HCT116 (cell line): ENCODE data around the gene VAV1. TPM values are rescaled to one million over a fixed set of nuclear protein-coding genes. Genes with fewer than 3 reads are reported as not detected.

ENCODE experiments used
- ATAC-seq: fragments of 200-7000 bp; cut with Tn5 transposase; 2 replicates; pipeline ENCODE4 v1.9.1; 2020; ENCODE audit warnings: mild to moderate bottlenecking, moderate library complexity
- BruUV-seq: library from RNA; stranded (reverse); fragments of 400-500 nt; replicated peaks from 2 replicates; lab custom pipeline; 2021; lab: Mats Ljungman, UMichigan
- CTCF ChIA-PET: fragments of 300-600 bp; sonication (Branson Sonifier 250); formaldehyde crosslinking; loops from one replicate; lab custom pipeline; 2021; ENCODE audit warnings: antibody characterized with exemption; lab: Charles Lee
- POLR2A ChIA-PET: fragments of 300-600, 350-600 bp; sonication (Branson Sonifier 250); formaldehyde crosslinking; loops from one replicate; lab custom pipeline; 2021; ENCODE audit warnings: antibody characterized with exemption; lab: Charles Lee
- RAD21 ChIA-PET, 2 experiments: fragments of 300-600 bp; sonication (Branson Sonifier 250); formaldehyde crosslinking; loops; one replicate each; lab custom pipeline; 2023; ENCODE audit warnings: low total read pairs in 2 of 2; ENCODE audit not compliant: uncharacterized antibody in 2 of 2, unreplicated experiment in 2 of 2, low non-redundant PET in 1 of 2; lab: Charles Lee
- DNase-seq: peaks from one replicate; pipeline ENCODE4 v3.0.0-alpha.2; 2010; ENCODE audit warnings: low read depth, low spot score
- H2AFZ ChIP-seq: fragments of 200-600 bp; shearing (Covaris generic), sonication (generic); 2 replicates; pipeline ENCODE4 v1.6.1; 2017; ENCODE audit warnings: low read depth, mixed run types, mixed read lengths, antibody characterized with exemption, low read length; ENCODE audit not compliant: poor library complexity, severe bottlenecking
- H3K27ac ChIP-seq: 2 replicates; pipeline ENCODE4 v1.5.1; 2012; ENCODE audit warnings: low read depth, low read length
- H3K27me3 ChIP-seq: fragments of 200-600 bp; sonication (generic); 2 replicates; pipeline ENCODE4 v1.6.1; 2016; ENCODE audit warnings: mixed run types, low read length, mixed read lengths; ENCODE audit not compliant: insufficient read depth
- H3K36me3 ChIP-seq, 2 experiments: fragments of 200-500 bp in 1 of 2; fragments of 200-600 bp in 1 of 2; sonication (Bioruptor generic) in 1 of 2; sonication (generic) in 1 of 2; 2 replicates each; pipeline versions ENCODE4 v1.5.1 to v1.6.1; 2014 to 2016; ENCODE audit warnings: low read length in 2 of 2, inconsistent platforms in 1 of 2, mixed read lengths in 1 of 2, mixed run types in 1 of 2; ENCODE audit not compliant: insufficient read depth in 2 of 2, control insufficient read depth in 1 of 2
- H3K4me1 ChIP-seq, 2 experiments: fragments of 200-600 bp in 1 of 2; sonication (generic) in 1 of 2; 2 replicates each; pipeline versions ENCODE4 v1.5.1 to v1.6.1; 2012 to 2017; ENCODE audit warnings: low read length in 2 of 2, inconsistent platforms in 1 of 2, mild to moderate bottlenecking in 1 of 2, mixed read lengths in 1 of 2, mixed run types in 1 of 2, moderate library complexity in 1 of 2; ENCODE audit not compliant: insufficient read depth in 2 of 2, control insufficient read depth in 1 of 2
- H3K4me2 ChIP-seq: fragments of 200-600 bp; sonication (generic); 2 replicates; pipeline ENCODE4 v1.6.1; 2017; ENCODE audit warnings: mixed run types, low read length, mixed read lengths
- H3K4me3 ChIP-seq, 2 experiments: fragments of 200-600 bp in 1 of 2; sonication (generic) in 1 of 2; replicated peaks in 1 of 2; 2 replicates each; pipeline ENCODE4 v1.5.1; 2011 to 2016; ENCODE audit warnings: low read length in 2 of 2, control low read depth in 1 of 2, low read depth in 1 of 2, mild to moderate bottlenecking in 1 of 2, mixed read lengths in 1 of 2, mixed run types in 1 of 2
- H3K79me2 ChIP-seq: fragments of 200-600 bp; sonication (generic); 2 replicates; pipeline ENCODE4 v1.6.1; 2017; ENCODE audit warnings: mild to moderate bottlenecking, mixed run types, low read length, moderate library complexity, mixed read lengths; ENCODE audit not compliant: insufficient read depth
- H3K9ac ChIP-seq: fragments of 200-600 bp; sonication (generic); 2 replicates; pipeline ENCODE4 v1.6.1; 2016; ENCODE audit warnings: low read length, mixed read lengths
- H3K9me2 ChIP-seq: fragments of 200-600 bp; sonication (generic), shearing (Covaris generic); 2 replicates; pipeline ENCODE4 v1.6.1; 2017; ENCODE audit warnings: mixed run types, mild to moderate bottlenecking, moderate library complexity; ENCODE audit not compliant: insufficient read depth
- H3K9me3 ChIP-seq, 2 experiments: fragments of 200-500 bp in 1 of 2; fragments of 200-600 bp in 1 of 2; sonication (Bioruptor generic) in 1 of 2; sonication (generic) in 1 of 2; 2 replicates each; pipeline ENCODE4 v1.6.1; 2014 to 2017; ENCODE audit warnings: low read length in 2 of 2, mixed read lengths in 2 of 2, inconsistent platforms in 1 of 2, low read depth in 1 of 2, mild to moderate bottlenecking in 1 of 2, mixed run types in 1 of 2, moderate library complexity in 1 of 2; ENCODE audit not compliant: control insufficient read depth in 1 of 2, insufficient read depth in 1 of 2
- H4K20me1 ChIP-seq: fragments of 200-600 bp; sonication (generic), shearing (Covaris generic); 2 replicates; pipeline ENCODE4 v1.6.1; 2017; ENCODE audit warnings: mixed run types, mild to moderate bottlenecking, moderate library complexity; ENCODE audit not compliant: insufficient read depth
- CBX3 ChIP-seq: IDR thresholded peaks from 2 replicates; pipeline ENCODE4 v1.6.1; 2012; ENCODE audit warnings: low read depth
- CEBPB ChIP-seq: IDR thresholded peaks from 2 replicates; pipeline ENCODE4 v1.6.1; 2012; ENCODE audit warnings: low read depth
- ELF1 ChIP-seq: IDR thresholded peaks from 2 replicates; pipeline ENCODE4 v1.6.1; 2012; ENCODE audit warnings: low read depth, borderline replicate concordance
- EZH2phosphoT487 ChIP-seq: fragments of 200-600 bp; IDR thresholded peaks from 2 replicates; pipeline ENCODE4 v1.6.1; 2018; ENCODE audit warnings: antibody characterized with exemption, borderline replicate concordance
- FOSL1 ChIP-seq: IDR thresholded peaks from 2 replicates; pipeline ENCODE4 v1.6.1; 2012; ENCODE audit warnings: low read depth
- JUND ChIP-seq: IDR thresholded peaks from 2 replicates; pipeline ENCODE4 v1.6.1; 2012
- POLR2A ChIP-seq: IDR thresholded peaks from 2 replicates; pipeline ENCODE4 v1.7.0; 2011; ENCODE audit warnings: borderline replicate concordance; ENCODE audit not compliant: insufficient read depth, insufficient read length; ENCODE audit errors: extremely low read depth
- RAD21 ChIP-seq: IDR thresholded peaks from 2 replicates; pipeline ENCODE4 v1.6.1; 2012; ENCODE audit warnings: low read depth, mild to moderate bottlenecking
- SIN3A ChIP-seq: IDR thresholded peaks from 2 replicates; pipeline ENCODE4 v1.6.1; 2012; ENCODE audit warnings: low read depth
- TCF7L2 ChIP-seq: IDR thresholded peaks from 2 replicates; pipeline ENCODE4 v1.7.0; 2011; ENCODE audit warnings: borderline replicate concordance, inconsistent platforms; ENCODE audit not compliant: insufficient read depth, insufficient read length; ENCODE audit errors: extremely low read depth
- YY1 ChIP-seq: IDR thresholded peaks from 2 replicates; pipeline ENCODE4 v1.6.1; 2011; ENCODE audit warnings: low read length, low read depth, moderate library complexity, mild to moderate bottlenecking; ENCODE audit not compliant: insufficient replicate concordance; ENCODE audit errors: extremely low read depth
- intact Hi-C: fragments of 100-400 bp; cut with micrococcal nuclease; formaldehyde crosslinking; loops from 2 replicates; pipeline ENCODE4 v1.10.0; 2022
- total RNA-seq: library from RNA; stranded (reverse); gene quantifications from one replicate; pipeline ENCODE4 v1.2.1, GENCODE V29; 2021; ENCODE audit not compliant: unreplicated experiment
- TF ChIP-seq, protein P1 (sequence below): IDR thresholded peaks from 2 replicates; pipeline ENCODE4 v1.6.1; 2012
- TF ChIP-seq, protein P2 (sequence below): IDR thresholded peaks from 2 replicates; pipeline ENCODE4 v1.6.1; 2012
- TF ChIP-seq, protein P3 (sequence below): IDR thresholded peaks from 2 replicates; pipeline ENCODE4 v1.6.1; 2011; ENCODE audit warnings: mild to moderate bottlenecking, low read length, moderate library complexity; ENCODE audit not compliant: insufficient replicate concordance; ENCODE audit errors: extremely low read depth
- TF ChIP-seq, protein P4 (sequence below): IDR thresholded peaks from 2 replicates; pipeline ENCODE4 v1.6.1; 2012; ENCODE audit warnings: low read depth
- TF ChIP-seq, protein P5 (sequence below), 3 experiments: fragments of 200-600 bp in 1 of 3; sonication (generic) in 1 of 3; IDR thresholded peaks in 2 of 3; conservative IDR thresholded peaks in 1 of 3; 2 replicates each; pipeline ENCODE4 v1.5.1; 2012 to 2017; ENCODE audit warnings: low read depth in 2 of 3, low read length in 2 of 3, antibody characterized with exemption in 1 of 3, borderline replicate concordance in 1 of 3, control low read depth in 1 of 3, mild to moderate bottlenecking in 1 of 3, mixed read lengths in 1 of 3, mixed run types in 1 of 3, moderate library complexity in 1 of 3; ENCODE audit not compliant: insufficient read depth in 1 of 3

The VAV1 gene
- total RNA-seq, 1 experiment from 2014 or later: 20.6 TPM

DNA sequence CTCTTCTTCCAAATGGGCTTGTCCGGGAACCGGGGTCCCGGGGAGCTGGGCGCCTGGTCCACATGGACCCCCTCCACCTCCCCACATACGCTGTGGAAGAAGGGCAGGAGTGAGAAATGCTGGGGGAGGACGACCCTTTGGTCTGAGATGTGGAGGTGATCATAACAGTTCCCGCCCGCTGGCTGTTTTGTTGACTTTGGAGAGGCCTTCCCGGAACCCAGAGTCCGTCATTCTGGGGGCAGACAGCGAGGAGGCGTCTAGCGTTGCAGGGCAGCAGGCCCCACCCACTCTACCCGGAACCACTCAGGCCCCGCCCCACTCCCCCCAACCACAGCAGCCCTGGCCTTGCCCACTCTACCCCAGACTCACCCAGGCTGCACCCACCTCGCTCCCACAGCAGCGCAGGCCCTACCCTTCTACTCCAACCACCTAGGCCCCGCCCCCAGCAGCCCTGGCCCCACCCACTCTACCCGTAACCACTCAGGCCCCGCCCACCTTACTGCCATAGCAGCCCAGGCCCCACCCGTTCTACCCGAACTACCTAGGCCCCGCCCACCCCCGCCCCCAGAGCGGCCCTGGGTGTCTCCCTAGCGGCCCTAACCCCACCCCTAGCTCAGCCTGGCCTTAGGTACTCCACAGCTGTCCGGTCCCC lies 42.2 kb upstream of the VAV1 start:
- peaks cover 5 to 16% of the 10 kb centered on the region in 2 experiments for H3K4me1 ChIP-seq
- no peak overlapping the region for H2AFZ ChIP-seq
- no TSS peak for BruUV-seq
- DNase-seq (no peak), ATAC-seq (peak; percentile 94)
- intact Hi-C loops: no loop called here
- CTCF ChIA-PET: no interaction called here
- no peaks in the 10 kb centered on the region; a peak in 2 of 4 replicates for H3K36me3 ChIP-seq
- H3K79me2 ChIP-seq: peaks cover under 1% of the 10 kb centered on the region
- RAD21 ChIA-PET: interaction anchor here in 1 of 2 experiments (0.7 kb wide), 1 partner anchor 181 kb away, joined by 7 read pairs; no protein-coding TSS in a partner anchor
- no peaks in the 10 kb centered on the region for H3K9me2 ChIP-seq
- POLR2A ChIA-PET: interaction anchor here (0.6 kb wide), 2 partner anchors 38 to 129 kb away, joined by 4 to 5 read pairs; no protein-coding TSS in a partner anchor
- peak overlapping the region; percentile 22 to 30; a peak in 3 of 4 replicates for H3K4me3 ChIP-seq
- no peaks in the 10 kb centered on the region for H3K27me3 ChIP-seq
- H3K9me3 ChIP-seq: no peaks in the 10 kb centered on the region
- no peaks in the 10 kb centered on the region for H4K20me1 ChIP-seq
- peak overlapping the region; percentile 39; the same call in 1 of the 2 replicates for H3K9ac ChIP-seq
- H3K27ac ChIP-seq: peak overlapping the region; percentile 29; the same call in 1 of the 2 replicates
- peak overlapping the region; percentile 59 for H3K4me2 ChIP-seq
- no peak for TF ChIP-seq RAD21
- TF ChIP-seq, protein P1, sequence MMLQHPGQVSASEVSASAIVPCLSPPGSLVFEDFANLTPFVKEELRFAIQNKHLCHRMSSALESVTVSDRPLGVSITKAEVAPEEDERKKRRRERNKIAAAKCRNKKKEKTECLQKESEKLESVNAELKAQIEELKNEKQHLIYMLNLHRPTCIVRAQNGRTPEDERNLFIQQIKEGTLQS: no peak
- TF ChIP-seq CEBPB: no peak
- no peak for TF ChIP-seq SIN3A
- TF ChIP-seq, protein P2, sequence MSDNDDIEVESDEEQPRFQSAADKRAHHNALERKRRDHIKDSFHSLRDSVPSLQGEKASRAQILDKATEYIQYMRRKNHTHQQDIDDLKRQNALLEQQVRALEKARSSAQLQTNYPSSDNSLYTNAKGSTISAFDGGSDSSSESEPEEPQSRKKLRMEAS: no peak
- TF ChIP-seq, protein P3, sequence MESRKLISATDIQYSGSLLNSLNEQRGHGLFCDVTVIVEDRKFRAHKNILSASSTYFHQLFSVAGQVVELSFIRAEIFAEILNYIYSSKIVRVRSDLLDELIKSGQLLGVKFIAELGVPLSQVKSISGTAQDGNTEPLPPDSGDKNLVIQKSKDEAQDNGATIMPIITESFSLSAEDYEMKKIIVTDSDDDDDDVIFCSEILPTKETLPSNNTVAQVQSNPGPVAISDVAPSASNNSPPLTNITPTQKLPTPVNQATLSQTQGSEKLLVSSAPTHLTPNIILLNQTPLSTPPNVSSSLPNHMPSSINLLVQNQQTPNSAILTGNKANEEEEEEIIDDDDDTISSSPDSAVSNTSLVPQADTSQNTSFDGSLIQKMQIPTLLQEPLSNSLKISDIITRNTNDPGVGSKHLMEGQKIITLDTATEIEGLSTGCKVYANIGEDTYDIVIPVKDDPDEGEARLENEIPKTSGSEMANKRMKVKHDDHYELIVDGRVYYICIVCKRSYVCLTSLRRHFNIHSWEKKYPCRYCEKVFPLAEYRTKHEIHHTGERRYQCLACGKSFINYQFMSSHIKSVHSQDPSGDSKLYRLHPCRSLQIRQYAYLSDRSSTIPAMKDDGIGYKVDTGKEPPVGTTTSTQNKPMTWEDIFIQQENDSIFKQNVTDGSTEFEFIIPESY: no peak
- TF ChIP-seq CBX3: no peak
- TF ChIP-seq EZH2phosphoT487: no peak
- TF ChIP-seq YY1: no peak
- no peak for TF ChIP-seq POLR2A
- TF ChIP-seq, protein P4, sequence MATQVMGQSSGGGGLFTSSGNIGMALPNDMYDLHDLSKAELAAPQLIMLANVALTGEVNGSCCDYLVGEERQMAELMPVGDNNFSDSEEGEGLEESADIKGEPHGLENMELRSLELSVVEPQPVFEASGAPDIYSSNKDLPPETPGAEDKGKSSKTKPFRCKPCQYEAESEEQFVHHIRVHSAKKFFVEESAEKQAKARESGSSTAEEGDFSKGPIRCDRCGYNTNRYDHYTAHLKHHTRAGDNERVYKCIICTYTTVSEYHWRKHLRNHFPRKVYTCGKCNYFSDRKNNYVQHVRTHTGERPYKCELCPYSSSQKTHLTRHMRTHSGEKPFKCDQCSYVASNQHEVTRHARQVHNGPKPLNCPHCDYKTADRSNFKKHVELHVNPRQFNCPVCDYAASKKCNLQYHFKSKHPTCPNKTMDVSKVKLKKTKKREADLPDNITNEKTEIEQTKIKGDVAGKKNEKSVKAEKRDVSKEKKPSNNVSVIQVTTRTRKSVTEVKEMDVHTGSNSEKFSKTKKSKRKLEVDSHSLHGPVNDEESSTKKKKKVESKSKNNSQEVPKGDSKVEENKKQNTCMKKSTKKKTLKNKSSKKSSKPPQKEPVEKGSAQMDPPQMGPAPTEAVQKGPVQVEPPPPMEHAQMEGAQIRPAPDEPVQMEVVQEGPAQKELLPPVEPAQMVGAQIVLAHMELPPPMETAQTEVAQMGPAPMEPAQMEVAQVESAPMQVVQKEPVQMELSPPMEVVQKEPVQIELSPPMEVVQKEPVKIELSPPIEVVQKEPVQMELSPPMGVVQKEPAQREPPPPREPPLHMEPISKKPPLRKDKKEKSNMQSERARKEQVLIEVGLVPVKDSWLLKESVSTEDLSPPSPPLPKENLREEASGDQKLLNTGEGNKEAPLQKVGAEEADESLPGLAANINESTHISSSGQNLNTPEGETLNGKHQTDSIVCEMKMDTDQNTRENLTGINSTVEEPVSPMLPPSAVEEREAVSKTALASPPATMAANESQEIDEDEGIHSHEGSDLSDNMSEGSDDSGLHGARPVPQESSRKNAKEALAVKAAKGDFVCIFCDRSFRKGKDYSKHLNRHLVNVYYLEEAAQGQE: no peak
- TF ChIP-seq, protein P5, sequence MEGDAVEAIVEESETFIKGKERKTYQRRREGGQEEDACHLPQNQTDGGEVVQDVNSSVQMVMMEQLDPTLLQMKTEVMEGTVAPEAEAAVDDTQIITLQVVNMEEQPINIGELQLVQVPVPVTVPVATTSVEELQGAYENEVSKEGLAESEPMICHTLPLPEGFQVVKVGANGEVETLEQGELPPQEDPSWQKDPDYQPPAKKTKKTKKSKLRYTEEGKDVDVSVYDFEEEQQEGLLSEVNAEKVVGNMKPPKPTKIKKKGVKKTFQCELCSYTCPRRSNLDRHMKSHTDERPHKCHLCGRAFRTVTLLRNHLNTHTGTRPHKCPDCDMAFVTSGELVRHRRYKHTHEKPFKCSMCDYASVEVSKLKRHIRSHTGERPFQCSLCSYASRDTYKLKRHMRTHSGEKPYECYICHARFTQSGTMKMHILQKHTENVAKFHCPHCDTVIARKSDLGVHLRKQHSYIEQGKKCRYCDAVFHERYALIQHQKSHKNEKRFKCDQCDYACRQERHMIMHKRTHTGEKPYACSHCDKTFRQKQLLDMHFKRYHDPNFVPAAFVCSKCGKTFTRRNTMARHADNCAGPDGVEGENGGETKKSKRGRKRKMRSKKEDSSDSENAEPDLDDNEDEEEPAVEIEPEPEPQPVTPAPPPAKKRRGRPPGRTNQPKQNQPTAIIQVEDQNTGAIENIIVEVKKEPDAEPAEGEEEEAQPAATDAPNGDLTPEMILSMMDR (IDR thresholded peaks at IDR 0.05 in 2 of 3, conservative IDR thresholded peaks at IDR 0.05 in 1 of 3; ENCODE audit: borderline replicate concordance in 1 of 3, insufficient read depth in 1 of 3, low read depth in 2 of 3, low read length in 2 of 3): no peak
- TF ChIP-seq JUND: no peak
- TF ChIP-seq FOSL1: no peak
- TF ChIP-seq ELF1: no peak
- no peak for TF ChIP-seq TCF7L2
